Mucosa of descending colon (tissue), 3 donors: ENCODE data around the gene HEPHL1. TPM values are rescaled to one million over a fixed set of nuclear protein-coding genes. Genes with fewer than 3 reads are reported as not detected.

Source experiments
- ATAC-seq: fragments of 200-7000 bp; cut with Tn5 transposase; one replicate; pipeline ENCODE4 v1.9.1; 2020; ENCODE audit warnings: mild to moderate bottlenecking, moderate library complexity
- DNase-seq, 3 donors: peaks; one replicate each; pipeline ENCODE4 v3.0.0-alpha.2; 2020
- H3K36me3 ChIP-seq: fragments of 200-600 bp; one replicate; pipeline ENCODE4 v1.8.0; 2021; ENCODE audit warnings: low read depth, mild to moderate bottlenecking
- H3K4me1 ChIP-seq: fragments of 200-600 bp; one replicate; pipeline ENCODE4 v1.8.0; 2021; ENCODE audit warnings: low read depth, mild to moderate bottlenecking
- H3K4me3 ChIP-seq: fragments of 200-600 bp; one replicate; pipeline ENCODE4 v1.8.0; 2021; ENCODE audit warnings: mild to moderate bottlenecking
- H3K9me3 ChIP-seq: fragments of 200-600 bp; one replicate; pipeline ENCODE4 v1.8.0; 2021; ENCODE audit warnings: mild to moderate bottlenecking
- intact Hi-C, 2 donors: fragments of 100-400 bp; cut with DNase I in 1 of 2; cut with micrococcal nuclease in 1 of 2; formaldehyde crosslinking; loops; one replicate each; pipeline versions ENCODE4 v1.11.0 to v1.11.1; 2022; cut with DNase I, micrococcal nuclease
- total RNA-seq, 3 donors: library from RNA; stranded (reverse); fragmentation: NEBNext Ultra II Directional in 2 of 3; extraction: Animal tissue kit (Norgen Biotek cat#: 25700) in 2 of 3; gene quantifications; one replicate each; pipeline versions ENCODE4 v1.2.1 to v1.2.4, GENCODE V29; 2021 to 2023
- TF ChIP-seq, protein P1 (sequence below): fragments of 200-600 bp; IDR thresholded peaks from one replicate; pipeline ENCODE4 v1.8.0; 2022; ENCODE audit warnings: antibody characterized with exemption, mild to moderate bottlenecking
- donor health status: DM: no; HTN: no; CAD: no; lungs with moderate emphysema.
- donor health status: DM: no; HTN: no; CAD: no.
- donor health status: DM: no; HTN: yes; CAD: no.

HEPHL1 gene
- total RNA-seq, 3 donors from 2014 or later: 0.06 TPM; not detected in 2

DNA sequence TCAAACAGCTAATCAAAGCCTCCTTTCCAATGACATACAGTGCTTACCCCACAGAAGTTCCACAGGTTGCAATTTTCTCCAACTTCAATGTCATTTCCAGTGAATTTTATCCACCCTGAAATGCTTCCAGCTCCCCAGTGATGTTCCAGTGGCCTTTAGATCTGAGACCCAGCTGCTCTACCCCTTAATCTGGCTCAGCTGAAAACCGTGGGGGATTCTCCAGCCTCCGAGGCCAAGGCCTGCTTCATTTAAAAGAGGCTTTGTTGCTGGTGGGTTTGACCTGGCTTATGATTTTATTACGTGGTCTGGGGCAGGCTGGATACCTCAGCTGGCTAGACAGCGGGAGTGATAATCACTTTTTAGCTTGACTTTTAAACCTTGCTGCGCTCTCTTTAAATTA, 10.9 kb downstream of the HEPHL1 start:
- intact Hi-C loops: no loop called here

DNA sequence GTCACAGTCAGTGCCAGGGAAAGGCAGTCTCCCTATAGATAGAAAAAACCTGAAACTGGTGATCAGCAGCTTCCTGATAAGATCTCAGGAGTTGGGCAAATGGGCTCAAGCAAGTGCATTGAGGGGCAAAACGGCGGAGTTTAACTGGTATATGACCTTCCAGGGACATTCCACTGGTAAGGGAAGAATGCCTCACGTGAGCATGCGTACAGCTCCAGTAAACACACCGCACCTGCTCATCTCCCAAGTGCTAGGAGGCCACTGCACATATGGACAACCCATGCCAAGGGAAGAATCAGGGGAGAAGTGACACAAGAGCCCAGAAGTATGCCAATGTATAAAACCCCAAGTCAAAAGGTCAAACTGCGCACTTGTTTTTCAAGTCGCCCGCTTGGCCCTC, 11.6 kb downstream of the HEPHL1 start:
- TF ChIP-seq, protein P1, sequence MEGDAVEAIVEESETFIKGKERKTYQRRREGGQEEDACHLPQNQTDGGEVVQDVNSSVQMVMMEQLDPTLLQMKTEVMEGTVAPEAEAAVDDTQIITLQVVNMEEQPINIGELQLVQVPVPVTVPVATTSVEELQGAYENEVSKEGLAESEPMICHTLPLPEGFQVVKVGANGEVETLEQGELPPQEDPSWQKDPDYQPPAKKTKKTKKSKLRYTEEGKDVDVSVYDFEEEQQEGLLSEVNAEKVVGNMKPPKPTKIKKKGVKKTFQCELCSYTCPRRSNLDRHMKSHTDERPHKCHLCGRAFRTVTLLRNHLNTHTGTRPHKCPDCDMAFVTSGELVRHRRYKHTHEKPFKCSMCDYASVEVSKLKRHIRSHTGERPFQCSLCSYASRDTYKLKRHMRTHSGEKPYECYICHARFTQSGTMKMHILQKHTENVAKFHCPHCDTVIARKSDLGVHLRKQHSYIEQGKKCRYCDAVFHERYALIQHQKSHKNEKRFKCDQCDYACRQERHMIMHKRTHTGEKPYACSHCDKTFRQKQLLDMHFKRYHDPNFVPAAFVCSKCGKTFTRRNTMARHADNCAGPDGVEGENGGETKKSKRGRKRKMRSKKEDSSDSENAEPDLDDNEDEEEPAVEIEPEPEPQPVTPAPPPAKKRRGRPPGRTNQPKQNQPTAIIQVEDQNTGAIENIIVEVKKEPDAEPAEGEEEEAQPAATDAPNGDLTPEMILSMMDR: no peak
- DNase-seq (no peak), ATAC-seq (no peak)
- intact Hi-C loops: no loop called here
- Histone ChIP-seq H3K4me3 (no peak overlapping the region), H3K9me3 (no peaks in the 10 kb centered on the region), H3K4me1 (no peaks in the 10 kb centered on the region), H3K36me3 (no peaks in the 10 kb centered on the region)

More for the DNA sequence above, 10.9 kb downstream of the HEPHL1 start:
- Histone ChIP-seq H3K9me3 (no peaks in the 10 kb centered on the region), H3K4me3 (no peak overlapping the region), H3K36me3 (no peaks in the 10 kb centered on the region), H3K4me1 (no peaks in the 10 kb centered on the region)
- TF ChIP-seq, protein P1: no peak
- DNase-seq (no peak), ATAC-seq (no peak)

DNA sequence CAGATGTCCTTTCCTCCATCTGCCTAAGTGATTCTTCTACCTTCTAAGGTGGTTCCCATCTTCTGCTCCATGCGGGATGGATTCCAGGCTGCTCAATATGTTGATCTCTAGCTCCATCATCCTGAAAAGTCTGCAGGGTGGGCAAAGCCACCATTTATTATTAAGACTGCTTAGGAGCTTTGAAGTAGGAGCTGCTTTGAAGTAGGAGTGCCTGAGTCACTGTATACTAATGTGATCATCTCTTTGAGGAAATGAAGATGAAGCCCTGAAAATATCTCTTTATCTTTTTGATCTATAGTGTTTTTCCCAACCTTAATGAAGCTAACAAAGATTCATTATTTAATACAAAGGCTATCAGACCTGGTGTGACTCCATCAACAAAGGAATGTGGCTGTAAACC, 13.1 kb downstream of the HEPHL1 start:
- Histone ChIP-seq H3K4me3 (no peak overlapping the region), H3K4me1 (no peaks in the 10 kb centered on the region), H3K36me3 (no peaks in the 10 kb centered on the region), H3K9me3 (no peaks in the 10 kb centered on the region)
- TF ChIP-seq, protein P1: no peak
- intact Hi-C loops: no loop called here
- ATAC-seq (no peak), DNase-seq (no peak)

DNA sequence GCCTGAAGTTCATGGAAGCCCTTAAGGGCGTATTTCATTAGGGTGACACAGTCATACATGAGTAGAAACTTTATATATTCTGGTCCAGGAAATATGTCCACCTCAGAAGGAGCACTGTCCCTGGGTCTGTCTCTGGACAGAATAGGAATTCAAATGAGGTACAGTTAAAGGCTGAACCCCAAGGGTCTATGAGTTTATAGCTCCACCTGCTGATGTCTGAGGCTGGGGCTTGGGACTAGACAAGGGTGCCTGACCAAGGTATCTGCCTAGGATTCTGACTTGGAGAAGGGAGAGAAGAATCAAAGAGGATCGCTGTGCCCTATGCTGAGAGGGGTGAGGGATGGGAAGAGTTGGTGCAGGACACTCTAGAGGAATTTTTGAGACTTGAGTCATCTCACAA, 14.9 kb downstream of the HEPHL1 start:
- H3K9me3 ChIP-seq: no peaks in the 10 kb centered on the region
- no peaks in the 10 kb centered on the region for H3K4me1 ChIP-seq
- ATAC-seq (no peak), DNase-seq (no peak)
- intact Hi-C loops: no loop called here
- H3K36me3 ChIP-seq: no peaks in the 10 kb centered on the region
- TF ChIP-seq, protein P1: no peak
- no peak overlapping the region for H3K4me3 ChIP-seq

DNA sequence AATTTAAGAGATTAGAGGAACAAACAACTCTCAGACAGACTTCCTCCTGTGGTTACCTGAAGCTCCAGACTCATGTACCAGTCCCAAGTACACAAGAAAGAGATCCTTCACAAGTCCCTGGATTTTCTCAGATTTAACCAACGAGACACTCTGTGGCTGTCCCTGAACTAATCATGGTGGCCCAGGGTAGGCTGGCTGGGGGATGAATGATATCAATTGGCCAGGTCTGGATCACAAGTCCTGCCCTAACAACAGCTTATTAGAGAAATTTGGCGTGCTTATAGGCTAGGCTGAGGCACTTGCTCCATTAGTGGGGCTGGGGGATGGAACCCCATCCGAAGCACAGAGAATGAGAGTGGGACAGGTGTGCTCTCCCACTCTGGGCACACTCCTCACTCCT, 22.1 kb downstream of the HEPHL1 start:
- H3K4me1 ChIP-seq: no peaks in the 10 kb centered on the region
- no peak overlapping the region for H3K4me3 ChIP-seq
- TF ChIP-seq, protein P1: no peak
- no peaks in the 10 kb centered on the region for H3K36me3 ChIP-seq
- intact Hi-C loops: no loop called here
- DNase-seq (no peak), ATAC-seq (no peak)
- H3K9me3 ChIP-seq: no peaks in the 10 kb centered on the region

DNA sequence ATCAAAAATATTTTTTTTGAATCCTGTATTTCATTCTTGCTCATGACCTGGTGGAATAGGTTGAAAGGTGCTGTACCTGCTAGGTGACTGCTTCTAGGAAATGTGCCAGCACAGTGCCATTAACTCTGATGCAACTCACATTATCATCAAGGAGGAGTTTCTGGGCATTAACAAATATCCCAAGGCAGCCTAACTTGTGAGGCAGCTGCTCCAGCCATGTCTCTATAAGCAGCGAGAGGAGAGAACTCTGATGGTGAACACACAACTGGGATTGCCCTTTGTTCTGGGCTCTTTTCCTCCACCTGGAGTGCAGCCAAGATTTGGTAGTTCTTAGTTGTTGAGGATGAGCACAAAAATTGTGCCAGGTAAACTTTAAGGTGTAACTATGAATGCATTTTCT, 25.6 kb downstream of the HEPHL1 start:
- ATAC-seq (no peak), DNase-seq (peak in 1 of 3 donors; percentile 5)
- intact Hi-C loops: no loop called here
- TF ChIP-seq, protein P1: no peak
- H3K4me3 ChIP-seq: no peak overlapping the region
- no peaks in the 10 kb centered on the region for H3K4me1 ChIP-seq
- no peaks in the 10 kb centered on the region for H3K9me3 ChIP-seq
- no peaks in the 10 kb centered on the region for H3K36me3 ChIP-seq
